Measurements from ENCODE around the gene ENTPD1. TPM values are rescaled to one million over a fixed set of nuclear protein-coding genes. Genes with fewer than 3 reads are reported as not detected.

ENTPD1 gene
- total RNA-seq, 1 donor from 2014 or later, result 0.95 TPM

DNA sequence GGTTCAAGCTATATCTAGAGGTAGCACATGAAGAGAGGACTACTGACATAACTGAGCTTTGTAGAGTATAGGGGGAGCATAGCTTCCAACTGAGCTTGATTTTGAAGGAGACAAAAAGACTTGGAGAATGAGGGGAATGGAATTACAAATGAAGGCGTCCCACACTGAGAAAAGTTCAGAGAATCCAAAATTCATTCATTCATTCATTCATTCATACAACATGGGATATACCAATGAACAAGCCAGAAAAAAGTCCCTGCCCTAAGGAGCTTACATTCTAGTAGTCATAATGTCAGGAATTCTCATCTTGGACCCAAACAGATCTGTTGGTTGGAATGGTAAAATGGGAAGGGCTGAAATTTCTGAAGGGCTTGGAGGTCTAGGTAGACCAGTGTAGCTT, 62.0 kb downstream of the ENTPD1 start:
- Histone ChIP-seq H3K27ac (ENCODE audit: low read depth, low read length) (no peak overlapping the region), H3K9me3 (ENCODE audit: insufficient read depth, low read depth, low read length) (no peaks in the 10 kb centered on the region), H3K27me3 (ENCODE audit: insufficient read depth, low read length) (peaks cover 4% of the 10 kb centered on the region), H3K79me2 (ENCODE audit: insufficient read depth, low read length) (no peaks in the 10 kb centered on the region), H4K20me1 (ENCODE audit: insufficient read depth, low read length) (no peaks in the 10 kb centered on the region), H3K4me3 (ENCODE audit: insufficient read depth, low read depth, low read length) (no peak overlapping the region), H3K4me2 (ENCODE audit: low read length) (no peak overlapping the region), H3K4me1 (ENCODE audit: insufficient read depth, low read length) (peaks cover 15% of the 10 kb centered on the region), H3K36me3 (ENCODE audit: insufficient read depth, low read length) (no peaks in the 10 kb centered on the region), H2AFZ (ENCODE audit: low read depth, low read length) (no peak overlapping the region), H3K9ac (ENCODE audit: low read length) (no peak overlapping the region)
- DNase-seq (ENCODE audit: low read depth) (no peak), FAIRE-seq (no peak)
- peak overlapping the region; percentile 41 for H3K4me3 Mint-ChIP-seq (ENCODE audit: unreplicated experiment)
- TF ChIP-seq, protein P1, sequence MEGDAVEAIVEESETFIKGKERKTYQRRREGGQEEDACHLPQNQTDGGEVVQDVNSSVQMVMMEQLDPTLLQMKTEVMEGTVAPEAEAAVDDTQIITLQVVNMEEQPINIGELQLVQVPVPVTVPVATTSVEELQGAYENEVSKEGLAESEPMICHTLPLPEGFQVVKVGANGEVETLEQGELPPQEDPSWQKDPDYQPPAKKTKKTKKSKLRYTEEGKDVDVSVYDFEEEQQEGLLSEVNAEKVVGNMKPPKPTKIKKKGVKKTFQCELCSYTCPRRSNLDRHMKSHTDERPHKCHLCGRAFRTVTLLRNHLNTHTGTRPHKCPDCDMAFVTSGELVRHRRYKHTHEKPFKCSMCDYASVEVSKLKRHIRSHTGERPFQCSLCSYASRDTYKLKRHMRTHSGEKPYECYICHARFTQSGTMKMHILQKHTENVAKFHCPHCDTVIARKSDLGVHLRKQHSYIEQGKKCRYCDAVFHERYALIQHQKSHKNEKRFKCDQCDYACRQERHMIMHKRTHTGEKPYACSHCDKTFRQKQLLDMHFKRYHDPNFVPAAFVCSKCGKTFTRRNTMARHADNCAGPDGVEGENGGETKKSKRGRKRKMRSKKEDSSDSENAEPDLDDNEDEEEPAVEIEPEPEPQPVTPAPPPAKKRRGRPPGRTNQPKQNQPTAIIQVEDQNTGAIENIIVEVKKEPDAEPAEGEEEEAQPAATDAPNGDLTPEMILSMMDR (IDR thresholded peaks at IDR 0.05; ENCODE audit: insufficient read depth, low read depth, low read length), result no peak
- no peak for TF ChIP-seq EZH2 (IDR thresholded peaks at IDR 0.05; ENCODE audit: insufficient read depth, low read length)
- H3K9me3 Mint-ChIP-seq (ENCODE audit: unreplicated experiment), result no peaks in the 10 kb centered on the region
- no peaks in the 10 kb centered on the region for H3K27me3 Mint-ChIP-seq (ENCODE audit: low read depth, unreplicated experiment)
- peak overlapping the region; percentile 50 for H3K27ac Mint-ChIP-seq (ENCODE audit: unreplicated experiment)
- H3K36me3 Mint-ChIP-seq (ENCODE audit: low read depth, unreplicated experiment), result no peaks in the 10 kb centered on the region
- peaks cover 25% of the 10 kb centered on the region for H3K4me1 Mint-ChIP-seq (ENCODE audit: low read depth, unreplicated experiment)

DNA sequence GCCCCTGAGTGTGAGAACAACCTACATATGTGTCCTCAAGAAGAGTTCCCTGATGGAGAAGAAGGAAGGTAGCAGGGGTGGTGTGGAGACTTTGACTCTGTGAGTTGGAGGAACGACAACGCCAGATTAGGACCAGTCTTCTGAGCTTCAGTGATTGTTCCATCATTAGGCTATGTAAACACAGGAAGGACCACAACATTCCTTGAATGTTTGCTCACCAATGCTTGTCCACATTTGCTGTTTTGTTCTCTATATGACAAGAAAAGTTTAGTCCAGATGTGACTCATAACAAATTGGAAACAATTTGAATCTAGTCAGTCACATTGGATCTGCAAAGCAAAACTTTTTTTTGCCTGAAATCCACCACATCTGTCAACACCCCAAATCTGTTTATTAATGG, 62.7 kb downstream of the ENTPD1 start:
- peak; percentile 72 for FAIRE-seq
- peak overlapping the region; percentile 30 for H3K4me2 ChIP-seq (ENCODE audit: low read length)
- peaks cover 15% of the 10 kb centered on the region for H3K4me1 ChIP-seq (ENCODE audit: insufficient read depth, low read length)
- H3K4me3 ChIP-seq (ENCODE audit: insufficient read depth, low read depth, low read length), result no peak overlapping the region
- H3K9me3 Mint-ChIP-seq (ENCODE audit: unreplicated experiment), result no peaks in the 10 kb centered on the region
- H3K36me3 ChIP-seq (ENCODE audit: insufficient read depth, low read length), result no peaks in the 10 kb centered on the region
- no peaks in the 10 kb centered on the region for H4K20me1 ChIP-seq (ENCODE audit: insufficient read depth, low read length)
- peak; percentile 90 for DNase-seq (ENCODE audit: low read depth)
- no peaks in the 10 kb centered on the region for H3K27me3 Mint-ChIP-seq (ENCODE audit: low read depth, unreplicated experiment)
- no peaks in the 10 kb centered on the region for H3K79me2 ChIP-seq (ENCODE audit: insufficient read depth, low read length)
- no peaks in the 10 kb centered on the region for H3K9me3 ChIP-seq (ENCODE audit: insufficient read depth, low read depth, low read length)
- H3K27me3 ChIP-seq (ENCODE audit: insufficient read depth, low read length), result peaks cover 4% of the 10 kb centered on the region
- no peaks in the 10 kb centered on the region for H3K36me3 Mint-ChIP-seq (ENCODE audit: low read depth, unreplicated experiment)
- H3K27ac Mint-ChIP-seq (ENCODE audit: unreplicated experiment), result peak overlapping the region; percentile 50
- H3K27ac ChIP-seq (ENCODE audit: low read depth, low read length), result no peak overlapping the region
- TF ChIP-seq, protein P1 (IDR thresholded peaks at IDR 0.05; ENCODE audit: insufficient read depth, low read depth, low read length), result no peak
- no peak for TF ChIP-seq EZH2 (IDR thresholded peaks at IDR 0.05; ENCODE audit: insufficient read depth, low read length)
- no peak overlapping the region for H3K4me3 Mint-ChIP-seq (ENCODE audit: unreplicated experiment)
- H2AFZ ChIP-seq (ENCODE audit: low read depth, low read length), result no peak overlapping the region
- peaks cover 25% of the 10 kb centered on the region for H3K4me1 Mint-ChIP-seq (ENCODE audit: low read depth, unreplicated experiment)
- H3K9ac ChIP-seq (ENCODE audit: low read length), result no peak overlapping the region

DNA sequence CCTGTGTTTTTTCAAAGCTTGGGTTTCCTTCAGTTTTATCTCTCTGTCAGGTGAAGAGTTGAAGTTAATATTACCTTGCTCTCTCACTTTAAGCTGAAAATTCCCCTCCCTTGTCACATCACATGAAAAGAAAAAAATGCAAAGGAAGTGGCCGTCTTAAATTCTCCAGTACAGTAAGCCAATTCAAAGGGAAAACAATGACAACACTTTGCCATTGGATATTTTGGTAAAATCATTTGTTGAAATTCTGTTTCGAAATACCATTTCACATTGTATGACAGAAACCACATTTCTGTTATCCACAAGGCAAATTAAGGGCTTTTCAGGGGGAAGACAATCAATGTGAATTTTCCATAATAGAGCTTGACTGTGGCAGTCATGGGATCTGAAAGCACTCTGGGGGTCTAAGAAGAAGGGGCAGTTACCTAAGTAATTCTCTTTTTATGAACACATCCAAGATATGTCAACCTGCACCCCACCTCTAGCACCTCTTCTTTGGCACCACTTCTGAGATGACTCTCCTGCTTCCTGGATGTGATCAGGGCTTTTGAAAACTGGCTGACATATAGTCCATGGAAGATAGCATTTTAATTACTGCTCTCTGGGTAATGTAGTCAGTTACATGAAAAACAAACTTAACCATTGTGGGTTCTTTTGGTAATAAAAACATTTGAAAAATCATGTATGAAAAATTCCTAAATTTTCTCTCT, 63.8 kb downstream of the ENTPD1 start:
- no peak overlapping the region for H3K27ac Mint-ChIP-seq (ENCODE audit: unreplicated experiment)
- no peaks in the 10 kb centered on the region for H3K9me3 Mint-ChIP-seq (ENCODE audit: unreplicated experiment)
- Histone ChIP-seq H3K4me3 (ENCODE audit: insufficient read depth, low read depth, low read length) (no peak overlapping the region), H3K4me2 (ENCODE audit: low read length) (no peak overlapping the region), H3K27me3 (ENCODE audit: insufficient read depth, low read length) (peaks cover 4% of the 10 kb centered on the region), H3K27ac (ENCODE audit: low read depth, low read length) (no peak overlapping the region), H3K79me2 (ENCODE audit: insufficient read depth, low read length) (no peaks in the 10 kb centered on the region), H4K20me1 (ENCODE audit: insufficient read depth, low read length) (no peaks in the 10 kb centered on the region), H3K4me1 (ENCODE audit: insufficient read depth, low read length) (peaks cover 7% of the 10 kb centered on the region), H3K36me3 (ENCODE audit: insufficient read depth, low read length) (no peaks in the 10 kb centered on the region), H3K9ac (ENCODE audit: low read length) (no peak overlapping the region), H2AFZ (ENCODE audit: low read depth, low read length) (no peak overlapping the region), H3K9me3 (ENCODE audit: insufficient read depth, low read depth, low read length) (no peaks in the 10 kb centered on the region)
- FAIRE-seq, result no peak
- H3K27me3 Mint-ChIP-seq (ENCODE audit: low read depth, unreplicated experiment), result no peaks in the 10 kb centered on the region
- H3K4me1 Mint-ChIP-seq (ENCODE audit: low read depth, unreplicated experiment), result peaks cover 17% of the 10 kb centered on the region
- no peak overlapping the region for H3K4me3 Mint-ChIP-seq (ENCODE audit: unreplicated experiment)
- TF ChIP-seq EZH2 (IDR thresholded peaks at IDR 0.05; ENCODE audit: insufficient read depth, low read length), result no peak
- TF ChIP-seq, protein P1 (IDR thresholded peaks at IDR 0.05; ENCODE audit: insufficient read depth, low read depth, low read length), result no peak
- H3K36me3 Mint-ChIP-seq (ENCODE audit: low read depth, unreplicated experiment), result no peaks in the 10 kb centered on the region
- DNase-seq (ENCODE audit: low read depth), result no peak
